H1 (cell line): ENCODE measurements around the gene ASAP2. TPM values are rescaled to one million over a fixed set of nuclear protein-coding genes. Genes with fewer than 3 reads are reported as not detected.

Source experiments
- CBX8 ChIP-seq: fragments of 300-800, 300-1000 bp; sonication (generic); IDR thresholded peaks from 2 replicates; pipeline ENCODE4 v1.7.1; 2016; ENCODE audit warnings: low read depth, low read length, borderline replicate concordance
- MAFK ChIP-seq: IDR thresholded peaks from 2 replicates; pipeline ENCODE4 v1.6.1; 2012; ENCODE audit warnings: low read depth, mild to moderate bottlenecking, improper control_type of control experiment, low read length
- TCF12 ChIP-seq: IDR thresholded peaks from 2 replicates; pipeline ENCODE4 v1.6.1; 2011; ENCODE audit warnings: low read depth, mild to moderate bottlenecking, low read length
- polyA plus RNA-seq, 7 experiments: library from polyadenylated mRNA; depleted of rRNA in 3 of 7; stranded (reverse) in 5 of 7; unstranded in 2 of 7; fragments of >200 nt in 5 of 7; fragments of 200-250 nt in 2 of 7; gene quantifications; 1 replicate in 5 of 7; 2 replicates in 1 of 7; 4 replicates in 1 of 7; pipeline versions ENCODE4 v1.2.1 to v1.2.3, GENCODE V29; 2011 to 2013; ENCODE audit warnings: missing spikeins in 2 of 7, mixed read lengths in 2 of 7
- total RNA-seq: library from RNA; stranded (reverse); fragmentation: NEBNext Ultra II Directional; extraction: Animal tissue kit (Norgen Biotek cat#: 25700); gene quantifications from 2 replicates; pipeline ENCODE4 v1.2.1, GENCODE V29; 2021
- TF ChIP-seq, protein P1 (sequence below): IDR thresholded peaks from 2 replicates; pipeline ENCODE4 v1.6.1; 2012; ENCODE audit warnings: low read length, inconsistent platforms

The ASAP2 gene
- total and polyA plus RNA-seq, 2 of the 8 experiments (the other 6 are each of a cell fraction or from before 2014, with no cell fraction given) = 10.2 to 18.7 TPM

DNA sequence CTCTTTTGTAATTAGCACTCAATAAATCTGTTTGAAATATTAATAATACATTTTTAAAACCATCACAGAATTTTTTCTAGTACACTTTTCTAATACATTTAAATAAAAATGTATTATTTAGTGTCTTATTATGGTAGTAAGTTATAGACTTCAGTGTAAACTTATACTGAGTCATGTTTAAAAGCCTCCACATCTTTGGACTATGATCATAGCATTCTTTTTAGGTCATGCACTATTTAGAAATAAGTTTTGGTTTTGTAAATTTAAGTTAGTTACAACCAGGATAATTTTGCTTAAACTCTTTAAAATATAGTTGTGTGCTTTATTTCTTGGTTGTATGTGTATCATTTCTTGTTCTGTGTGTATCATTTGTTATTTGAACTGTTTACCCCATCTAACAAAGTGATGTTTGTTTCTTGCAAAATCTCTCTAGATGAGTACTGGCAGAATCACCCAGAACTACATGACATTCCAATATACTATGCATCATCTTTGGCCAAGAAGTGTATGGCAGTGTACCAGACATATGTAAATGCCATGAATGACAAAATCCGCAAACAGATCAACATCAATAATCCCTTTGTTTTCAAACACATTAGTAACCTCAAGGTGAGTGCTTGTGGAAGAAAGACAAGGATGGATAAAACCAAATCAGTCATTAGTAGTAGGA is 233.6 kb downstream of the ASAP2 start (continued):
- TF ChIP-seq, protein P1, sequence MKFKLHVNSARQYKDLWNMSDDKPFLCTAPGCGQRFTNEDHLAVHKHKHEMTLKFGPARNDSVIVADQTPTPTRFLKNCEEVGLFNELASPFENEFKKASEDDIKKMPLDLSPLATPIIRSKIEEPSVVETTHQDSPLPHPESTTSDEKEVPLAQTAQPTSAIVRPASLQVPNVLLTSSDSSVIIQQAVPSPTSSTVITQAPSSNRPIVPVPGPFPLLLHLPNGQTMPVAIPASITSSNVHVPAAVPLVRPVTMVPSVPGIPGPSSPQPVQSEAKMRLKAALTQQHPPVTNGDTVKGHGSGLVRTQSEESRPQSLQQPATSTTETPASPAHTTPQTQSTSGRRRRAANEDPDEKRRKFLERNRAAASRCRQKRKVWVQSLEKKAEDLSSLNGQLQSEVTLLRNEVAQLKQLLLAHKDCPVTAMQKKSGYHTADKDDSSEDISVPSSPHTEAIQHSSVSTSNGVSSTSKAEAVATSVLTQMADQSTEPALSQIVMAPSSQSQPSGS = no peak
- TF ChIP-seq CBX8 (no peak), TCF12 (no peak), MAFK (no peak)
